ENCODE measurements around the gene SYT6.
"Not testable (repeated sequence)": the region's sequence is repeated elsewhere in the genome, so short reads cannot be mapped to it uniquely, and the experiment has no call there.

SYT6 gene

GRCh38 chr1:114079596-114080190 lies 74.0 kb downstream of the SYT6 start:
- FAIRE-seq (no peak), DNase-seq (ENCODE audit: insufficient read length, low spot score) (no peak)
- TF ChIP-seq POLR2AphosphoS5 (IDR thresholded peaks at IDR 0.05; ENCODE audit: low read depth, low read length) (no peak), POU2F2 (IDR thresholded peaks at IDR 0.05; ENCODE audit: low read depth, low read length) (no peak), TAF1 (IDR thresholded peaks at IDR 0.05; ENCODE audit: low read depth, low read length) (no peak), SPI1 (IDR thresholded peaks at IDR 0.05; ENCODE audit: low read depth, low read length) (no peak), PAX5 (IDR thresholded peaks at IDR 0.05; ENCODE audit: insufficient read depth, low read length, severe bottlenecking) (no peak), POLR2A (IDR thresholded peaks at IDR 0.05; ENCODE audit: low read depth, low read length) (no peak)

GRCh38 chr1:114078116-114078515 lies 75.6 kb downstream of the SYT6 start:
- no peak for FAIRE-seq
- no peak for TF ChIP-seq POLR2A (IDR thresholded peaks at IDR 0.05; ENCODE audit: low read depth, low read length)
- no peak for TF ChIP-seq POLR2AphosphoS5 (IDR thresholded peaks at IDR 0.05; ENCODE audit: low read depth, low read length)
- TF ChIP-seq SPI1 (IDR thresholded peaks at IDR 0.05; ENCODE audit: low read depth, low read length) = no peak
- no peak for TF ChIP-seq POU2F2 (IDR thresholded peaks at IDR 0.05; ENCODE audit: low read depth, low read length)
- TF ChIP-seq PAX5 (IDR thresholded peaks at IDR 0.05; ENCODE audit: insufficient read depth, low read length, severe bottlenecking) = no peak
- no peak for TF ChIP-seq TAF1 (IDR thresholded peaks at IDR 0.05; ENCODE audit: low read depth, low read length)
- DNase-seq (ENCODE audit: insufficient read length, low spot score) = no peak

DNA sequence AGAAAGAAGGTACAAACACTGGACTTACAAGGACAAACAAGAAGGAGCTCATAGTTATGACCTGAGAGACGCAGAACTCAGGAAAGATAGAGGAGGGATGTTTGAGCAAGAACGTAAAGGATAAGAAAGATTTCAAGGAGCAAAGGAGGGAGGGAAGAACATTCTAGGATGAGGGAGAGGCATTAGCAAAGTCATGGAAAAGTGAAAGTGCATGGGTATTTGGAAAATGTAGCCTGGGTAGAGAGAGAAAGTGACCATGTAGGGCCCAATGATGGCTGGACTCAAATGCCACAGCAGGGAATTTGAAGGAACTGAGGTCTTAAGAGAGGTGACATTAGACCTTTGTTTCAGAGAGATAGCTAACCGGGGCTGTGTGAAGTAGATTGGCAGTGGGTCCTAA lies 76.5 kb downstream of the SYT6 start:
- FAIRE-seq (no peak), DNase-seq (ENCODE audit: insufficient read length, low spot score) (no peak)
- TF ChIP-seq SPI1 (IDR thresholded peaks at IDR 0.05; ENCODE audit: low read depth, low read length) (no peak), PAX5 (IDR thresholded peaks at IDR 0.05; ENCODE audit: insufficient read depth, low read length, severe bottlenecking) (no peak), POLR2A (IDR thresholded peaks at IDR 0.05; ENCODE audit: low read depth, low read length) (no peak), POU2F2 (IDR thresholded peaks at IDR 0.05; ENCODE audit: low read depth, low read length) (no peak), TAF1 (IDR thresholded peaks at IDR 0.05; ENCODE audit: low read depth, low read length) (no peak)

DNA sequence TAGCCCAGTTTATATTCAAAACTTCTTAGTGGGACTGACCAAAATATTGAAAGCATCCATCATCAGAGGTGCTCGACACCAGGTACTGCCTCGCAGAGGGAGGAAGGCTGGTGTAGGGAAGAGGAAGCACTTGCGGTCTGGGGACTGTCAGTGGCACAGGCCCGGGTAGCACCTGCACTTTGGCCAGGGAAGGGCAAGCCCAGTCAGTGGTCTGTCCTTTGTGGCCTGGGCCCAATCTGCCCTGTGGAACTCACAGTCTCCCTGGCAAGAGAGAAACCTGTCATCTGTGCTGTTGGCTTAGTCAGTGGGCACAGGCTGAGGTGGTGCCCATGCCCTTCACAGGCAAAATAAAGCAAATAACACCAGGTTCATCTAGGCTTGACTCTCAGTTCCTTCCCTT lies 77.4 kb downstream of the SYT6 start:
- TF ChIP-seq POLR2A (IDR thresholded peaks at IDR 0.05; ENCODE audit: low read depth, low read length) = no peak
- TF ChIP-seq SPI1 (IDR thresholded peaks at IDR 0.05; ENCODE audit: low read depth, low read length) = no peak
- no peak for TF ChIP-seq TAF1 (IDR thresholded peaks at IDR 0.05; ENCODE audit: low read depth, low read length)
- TF ChIP-seq POU2F2 (IDR thresholded peaks at IDR 0.05; ENCODE audit: low read depth, low read length) = no peak
- DNase-seq (ENCODE audit: insufficient read length, low spot score) (no peak), FAIRE-seq (no peak)

GRCh38 chr1:114075546-114076242 lies 78.0 kb downstream of the SYT6 start:
- DNase-seq (ENCODE audit: insufficient read length, low spot score) = no peak
- TF ChIP-seq POLR2AphosphoS5 (IDR thresholded peaks at IDR 0.05; ENCODE audit: low read depth, low read length) (no peak), TAF1 (IDR thresholded peaks at IDR 0.05; ENCODE audit: low read depth, low read length) (no peak), PAX5 (IDR thresholded peaks at IDR 0.05; ENCODE audit: insufficient read depth, low read length, severe bottlenecking) (no peak), SPI1 (IDR thresholded peaks at IDR 0.05; ENCODE audit: low read depth, low read length) (no peak), POLR2A (IDR thresholded peaks at IDR 0.05; ENCODE audit: low read depth, low read length) (no peak), POU2F2 (IDR thresholded peaks at IDR 0.05; ENCODE audit: low read depth, low read length) (no peak)
- FAIRE-seq = no peak

DNA sequence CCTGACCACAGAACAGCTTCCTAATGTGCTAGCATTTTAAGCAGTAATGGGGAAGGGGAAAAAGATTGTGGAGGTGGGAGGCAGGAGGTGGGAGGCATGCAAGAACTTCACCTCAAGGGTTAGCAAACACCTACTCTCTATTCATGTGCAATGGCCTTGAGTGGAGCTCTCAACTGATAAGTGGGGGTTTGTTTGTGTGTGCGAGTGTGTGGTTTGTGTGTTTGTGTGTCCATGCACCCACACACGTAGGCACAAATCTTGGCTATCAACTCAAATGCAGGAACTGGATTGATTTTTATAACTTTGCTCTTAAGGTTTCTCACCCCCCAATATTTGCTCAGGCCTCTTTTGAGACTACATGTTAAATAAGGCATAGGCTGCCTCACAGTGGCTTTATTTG lies 78.6 kb downstream of the SYT6 start:
- no peak for FAIRE-seq

DNA sequence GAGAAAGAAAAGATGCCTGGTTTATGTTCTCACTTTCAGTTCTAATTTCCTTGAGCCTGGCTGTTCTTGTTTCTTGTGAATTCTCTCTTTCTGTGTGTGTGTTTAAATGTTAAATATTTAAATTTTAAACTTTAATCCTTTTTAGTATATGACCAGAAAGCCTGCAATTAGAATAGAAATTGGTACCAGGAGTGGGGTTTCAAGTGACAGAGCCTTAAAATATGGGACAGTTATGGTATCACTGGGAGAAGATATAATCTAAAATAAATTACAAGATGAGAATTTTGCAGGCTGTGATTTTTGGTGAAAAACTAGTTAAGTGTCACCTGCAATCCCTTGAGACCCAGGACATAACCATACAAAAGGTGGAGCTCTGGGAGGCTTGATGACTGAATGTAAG lies 81.4 kb downstream of the SYT6 start:
- FAIRE-seq (no peak), DNase-seq (ENCODE audit: insufficient read length, low spot score) (no peak)
- TF ChIP-seq PAX5 (IDR thresholded peaks at IDR 0.05; ENCODE audit: insufficient read depth, low read length, severe bottlenecking) = no peak
- TF ChIP-seq POU2F2 (IDR thresholded peaks at IDR 0.05; ENCODE audit: low read depth, low read length) = no peak
- TF ChIP-seq SPI1 (IDR thresholded peaks at IDR 0.05; ENCODE audit: low read depth, low read length) = no peak
- no peak for TF ChIP-seq POLR2A (IDR thresholded peaks at IDR 0.05; ENCODE audit: low read depth, low read length)
- TF ChIP-seq TAF1 (IDR thresholded peaks at IDR 0.05; ENCODE audit: low read depth, low read length) = no peak
- TF ChIP-seq POLR2AphosphoS5 (IDR thresholded peaks at IDR 0.05; ENCODE audit: low read depth, low read length) = no peak

More for the DNA sequence above, 78.6 kb downstream of the SYT6 start:
- no peak for DNase-seq (ENCODE audit: insufficient read length, low spot score)
- TF ChIP-seq POLR2A (IDR thresholded peaks at IDR 0.05; ENCODE audit: low read depth, low read length) (no peak), TAF1 (IDR thresholded peaks at IDR 0.05; ENCODE audit: low read depth, low read length) (no peak), SPI1 (IDR thresholded peaks at IDR 0.05; ENCODE audit: low read depth, low read length) (no peak), POLR2AphosphoS5 (IDR thresholded peaks at IDR 0.05; ENCODE audit: low read depth, low read length) (no peak), POU2F2 (IDR thresholded peaks at IDR 0.05; ENCODE audit: low read depth, low read length) (no peak), PAX5 (IDR thresholded peaks at IDR 0.05; ENCODE audit: insufficient read depth, low read length, severe bottlenecking) (no peak)

GRCh38 chr1:114069762-114070161 lies 83.9 kb downstream of the SYT6 start:
- not testable (repeated sequence) for FAIRE-seq; DNase-seq (ENCODE audit: insufficient read length, low spot score)

DNA sequence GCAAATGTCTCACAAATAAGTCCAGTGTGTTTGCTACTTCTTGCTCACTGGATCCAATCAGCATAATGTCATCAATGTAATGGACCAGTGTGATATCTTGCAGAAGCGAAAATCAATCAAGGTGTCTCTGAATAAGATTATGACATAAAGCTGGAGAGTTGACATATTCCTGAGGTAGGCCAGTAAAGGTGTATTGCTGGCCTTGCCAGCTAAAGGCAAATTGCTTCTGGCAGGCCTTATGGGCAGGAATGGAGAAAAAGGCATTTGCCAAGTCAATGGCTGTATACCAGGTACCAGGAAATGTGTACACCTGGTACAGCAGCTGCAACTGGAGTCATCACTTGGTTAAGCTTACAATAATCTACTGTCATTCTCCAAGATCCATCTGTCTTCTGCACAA lies 85.0 kb downstream of the SYT6 start:
- not testable (repeated sequence) for DNase-seq (ENCODE audit: insufficient read length, low spot score); FAIRE-seq

- DNase-seq (ENCODE audit: insufficient read length, low spot score); FAIRE-seq: not testable (repeated sequence)
Observed at GRCh38 chr1:114065671-114066070, 88.0 kb downstream of the SYT6 start.

DNA sequence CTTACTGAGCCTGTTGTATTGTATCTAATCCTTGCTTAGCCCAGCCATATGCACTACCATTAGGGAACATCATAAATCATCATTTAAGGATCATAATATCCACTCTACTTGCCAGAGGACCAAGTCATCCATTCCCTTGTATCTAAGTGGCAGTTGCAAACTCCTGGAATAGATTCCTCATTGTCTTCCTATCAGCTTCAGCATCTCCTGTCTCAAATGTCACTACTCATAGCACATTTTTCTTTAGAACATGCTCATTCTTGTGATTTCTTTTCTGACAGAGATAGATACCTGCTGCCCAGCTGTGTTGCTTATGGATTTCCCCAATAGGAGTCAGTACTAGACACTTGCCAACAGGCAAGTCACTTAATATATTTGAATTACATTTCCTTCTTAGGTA lies 90.1 kb downstream of the SYT6 start:
- no peak for FAIRE-seq
- DNase-seq (ENCODE audit: insufficient read length, low spot score) = no peak
- TF ChIP-seq PAX5 (IDR thresholded peaks at IDR 0.05; ENCODE audit: insufficient read depth, low read length, severe bottlenecking) (no peak), POU2F2 (IDR thresholded peaks at IDR 0.05; ENCODE audit: low read depth, low read length) (no peak), TAF1 (IDR thresholded peaks at IDR 0.05; ENCODE audit: low read depth, low read length) (no peak), SPI1 (IDR thresholded peaks at IDR 0.05; ENCODE audit: low read depth, low read length) (no peak), POLR2AphosphoS5 (IDR thresholded peaks at IDR 0.05; ENCODE audit: low read depth, low read length) (no peak), POLR2A (IDR thresholded peaks at IDR 0.05; ENCODE audit: low read depth, low read length) (no peak)
